Ramos (cell line): ENCODE results near the gene LRMDA.

Source experiments
- in situ Hi-C: fragments of 300-500 bp; cut with MboI; formaldehyde crosslinking; loops from one replicate; pipeline ENCODE4 v1.14.3; 2022; ENCODE audit warnings: low sequenced_read_pairs; ENCODE audit not compliant: unreplicated experiment

The LRMDA gene

DNA sequence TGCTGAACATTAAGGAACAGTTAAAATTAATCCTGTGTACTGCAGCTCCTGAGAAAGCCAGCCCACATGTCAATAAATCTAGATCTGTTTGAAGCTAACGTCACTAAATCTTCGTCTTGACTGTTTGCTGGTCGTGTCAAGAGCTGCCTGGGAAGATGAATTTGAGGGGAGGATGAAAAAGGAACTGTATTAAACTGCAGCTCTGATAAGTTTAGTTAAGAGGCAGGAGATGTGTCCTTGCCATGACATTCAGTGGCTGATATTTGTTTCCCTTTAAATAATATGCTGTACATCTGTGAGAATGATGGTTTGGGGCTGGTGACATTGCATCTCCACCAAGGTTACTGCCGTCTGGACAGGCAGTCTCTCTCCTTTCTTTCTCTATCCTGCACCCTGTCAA, 435.3 kb downstream of the LRMDA start:
- in situ Hi-C loops = no loop called here

DNA sequence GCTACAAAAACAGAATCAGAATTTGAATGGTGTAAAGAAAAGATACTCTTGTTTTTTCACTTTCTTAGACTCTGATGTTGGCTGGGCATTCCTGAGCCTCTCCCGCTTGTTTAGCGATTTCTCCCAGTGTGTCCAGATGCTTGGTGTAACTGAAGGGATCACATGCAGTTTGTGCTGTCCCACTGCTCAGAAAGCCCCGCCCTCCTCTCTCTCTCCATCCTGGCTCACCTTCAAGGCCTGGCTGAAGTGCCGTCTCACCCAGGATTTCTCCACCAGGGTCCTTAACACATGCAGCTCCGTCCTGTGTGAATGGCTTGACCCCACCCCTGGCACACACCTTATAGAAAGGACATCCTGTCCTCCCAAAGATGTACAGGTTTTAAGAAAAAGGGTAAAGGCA, 437.1 kb downstream of the LRMDA start:
- in situ Hi-C loops = no loop called here

DNA sequence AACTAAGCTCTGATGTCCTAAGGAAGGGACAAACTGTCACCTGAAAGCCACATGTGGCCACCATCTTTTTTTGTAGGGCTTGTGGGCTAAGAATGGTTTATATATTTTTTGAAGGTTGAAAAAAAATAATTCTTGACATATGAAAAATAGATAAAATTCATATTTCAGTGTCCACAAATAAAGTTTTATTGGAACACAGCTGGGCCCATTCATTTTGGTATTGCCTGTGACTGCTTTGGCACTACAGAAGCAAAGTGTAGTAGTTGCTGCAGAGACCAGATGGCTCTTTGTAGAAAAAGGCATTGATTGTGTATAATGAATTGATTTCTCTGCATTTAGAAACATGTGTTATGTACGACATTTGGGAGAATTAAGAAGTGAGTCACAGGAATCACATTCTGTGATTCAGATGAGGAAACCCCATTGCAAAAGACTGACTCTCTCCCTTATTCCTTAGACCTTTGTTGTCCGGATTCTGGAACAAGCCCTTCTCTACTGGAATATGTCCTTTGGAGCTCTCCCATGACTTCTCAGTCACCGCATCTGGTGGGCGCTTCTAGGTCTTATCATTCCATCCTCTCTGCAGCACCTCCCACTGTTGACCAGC, 438.7 kb downstream of the LRMDA start:
- in situ Hi-C loops = no loop called here

DNA sequence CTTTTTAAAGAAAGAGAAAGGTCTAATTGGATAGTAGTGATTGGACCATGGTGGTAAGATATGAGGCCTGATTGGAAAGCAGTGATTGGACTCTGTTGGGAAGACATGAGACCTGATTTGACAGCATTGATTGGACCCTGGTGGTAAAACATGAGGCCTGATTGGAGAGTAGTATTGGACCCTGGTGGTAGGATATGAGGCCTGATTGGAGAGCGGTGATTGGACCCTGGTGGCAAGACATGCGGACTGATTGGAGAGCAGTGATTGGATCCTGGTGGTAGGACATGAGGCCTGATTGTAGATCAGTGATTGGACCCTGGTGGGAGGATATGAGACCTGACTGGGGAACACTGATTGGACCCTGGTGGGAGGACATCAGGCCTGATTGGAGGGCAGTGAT, 444.3 kb downstream of the LRMDA start:
- in situ Hi-C loops = no loop called here

DNA sequence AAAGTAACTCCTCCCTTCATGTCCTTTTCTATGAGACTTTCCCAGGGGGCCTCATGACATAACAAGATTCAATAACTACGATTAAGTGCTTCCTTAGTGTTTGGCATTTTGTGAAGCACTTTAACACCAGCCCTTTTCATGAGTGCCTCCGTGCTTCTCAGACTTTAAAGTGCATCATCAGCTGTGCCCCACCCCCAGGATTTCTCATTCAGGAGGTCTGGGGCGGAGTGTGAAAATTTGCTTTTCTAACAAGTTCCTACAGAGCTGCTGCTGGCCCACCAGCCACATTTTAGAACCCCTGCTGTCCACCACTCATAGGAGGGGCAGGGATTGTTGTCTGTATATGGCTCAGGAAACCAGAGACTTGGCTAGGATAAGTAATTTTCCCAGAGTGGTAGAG, 445.3 kb downstream of the LRMDA start:
- in situ Hi-C loops = no loop called here

DNA sequence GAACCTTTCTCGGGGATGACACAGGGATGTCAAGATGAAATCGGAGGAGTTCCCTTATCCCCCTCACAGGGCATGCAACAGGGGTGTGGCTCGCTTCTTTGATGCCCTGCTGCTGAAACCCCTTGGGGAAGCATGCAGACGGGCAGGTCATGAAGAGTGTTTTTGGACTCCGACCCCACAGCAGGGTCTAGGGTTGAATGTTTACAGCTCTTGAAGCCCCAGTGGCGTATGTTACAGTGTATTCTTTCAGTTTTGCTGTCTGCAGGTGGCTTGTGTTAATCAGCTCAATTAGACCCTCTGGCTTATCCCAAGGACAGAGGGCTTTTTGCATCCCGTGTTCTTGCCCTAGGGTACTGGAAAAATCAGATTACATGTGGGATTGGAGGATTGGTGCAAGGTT, 446.5 kb downstream of the LRMDA start:
- in situ Hi-C loops = no loop called here

DNA sequence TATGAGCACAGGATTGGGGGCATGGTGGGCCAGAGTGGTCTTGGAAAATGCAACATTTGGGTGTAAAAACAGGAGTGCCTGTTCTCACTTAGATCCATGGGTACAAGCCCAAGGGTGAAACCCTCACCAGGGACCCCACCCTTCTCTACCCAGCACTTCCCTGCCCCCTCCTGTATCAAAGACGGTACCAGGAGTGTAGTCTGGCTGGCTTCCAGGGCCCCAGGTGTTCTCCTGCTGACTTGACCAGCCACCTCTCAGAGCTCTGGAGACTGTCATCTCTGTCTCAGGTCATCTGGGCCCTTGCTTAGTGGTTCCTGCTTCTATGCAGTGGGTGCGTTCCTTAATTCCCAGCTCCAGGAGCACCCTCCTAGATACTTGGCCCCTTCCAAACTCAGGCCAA, 447.2 kb downstream of the LRMDA start:
- in situ Hi-C loops = no loop called here

DNA sequence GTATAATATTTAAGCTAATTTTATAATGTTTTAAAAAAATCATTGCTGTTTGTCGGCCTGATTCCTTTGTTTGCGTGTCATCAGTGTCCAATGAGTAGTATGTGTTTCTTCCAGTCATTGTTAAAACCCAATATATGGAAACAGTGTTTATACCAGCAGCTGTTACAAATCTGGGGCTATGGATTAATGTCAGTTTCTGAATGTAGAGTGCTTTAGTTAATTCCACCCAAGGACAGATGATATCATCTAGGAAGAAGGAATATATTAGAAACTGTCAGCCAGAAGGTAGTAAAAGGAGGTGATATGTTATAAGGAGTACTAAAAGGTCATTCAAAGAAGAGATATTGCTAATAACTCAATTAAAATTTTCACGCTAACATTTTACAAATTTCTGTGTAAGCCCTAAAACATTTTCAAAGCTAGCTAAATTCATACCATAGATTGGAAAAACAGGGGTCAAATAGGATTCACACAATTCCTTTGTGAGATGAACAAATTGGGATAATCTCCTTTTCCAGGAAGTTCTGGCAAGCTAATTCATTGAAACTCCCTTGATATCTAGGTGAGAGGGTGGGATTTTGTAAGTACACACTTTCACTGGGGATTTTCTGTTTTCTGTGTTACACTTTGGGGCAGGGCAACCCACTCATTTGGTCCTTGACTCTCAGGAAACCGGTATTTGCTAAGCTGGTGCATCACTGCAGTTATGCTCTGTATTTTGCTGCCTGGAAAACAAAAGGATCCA, 448.8 kb downstream of the LRMDA start:
- in situ Hi-C loops = no loop called here

DNA sequence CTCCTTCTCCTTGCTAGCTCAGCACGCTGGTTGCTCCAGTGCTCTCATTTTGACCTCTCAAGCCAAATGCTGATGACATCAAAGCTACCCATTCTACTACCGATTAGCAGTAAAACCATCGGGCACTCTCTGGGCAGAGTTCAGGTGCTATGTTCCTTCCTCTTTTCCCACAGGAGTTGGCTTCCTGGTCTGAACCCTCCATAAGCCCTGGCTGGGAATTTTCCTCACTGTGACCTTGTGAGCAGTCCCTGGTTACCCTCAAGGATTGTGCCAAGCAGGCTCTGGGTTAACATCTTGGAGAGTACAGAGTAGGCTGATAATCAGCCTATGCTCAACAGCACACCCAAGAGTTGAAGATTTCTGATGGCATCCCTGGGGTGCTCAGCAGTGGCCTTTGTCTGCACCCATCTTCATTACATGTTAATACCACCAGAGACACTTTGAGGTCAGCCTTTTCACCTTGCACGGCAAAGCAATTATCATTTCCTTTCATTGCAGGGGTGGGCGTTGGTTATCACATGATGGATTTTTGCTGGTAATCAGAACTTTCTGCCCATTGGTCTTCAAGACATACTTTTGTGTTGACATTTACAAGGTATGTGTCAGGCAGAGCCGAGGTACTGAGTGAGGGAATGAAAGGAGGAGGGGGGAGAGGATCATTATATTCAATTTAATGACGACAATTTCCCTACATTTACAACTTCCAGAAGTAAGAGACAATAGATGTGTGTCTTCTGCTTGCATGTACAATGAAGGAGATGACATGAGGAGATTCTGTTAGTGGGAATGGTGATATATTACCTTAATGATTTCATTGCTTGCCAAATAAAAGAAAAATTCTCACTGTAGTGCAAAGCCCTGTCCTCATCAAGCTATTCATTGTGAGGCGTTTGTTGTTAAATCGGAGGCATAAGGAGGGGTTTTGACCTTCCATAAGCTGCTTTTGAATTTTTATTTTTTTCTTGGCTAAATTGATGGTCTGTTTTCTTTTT, 452.0 kb downstream of the LRMDA start:
- in situ Hi-C loops = no loop called here

DNA sequence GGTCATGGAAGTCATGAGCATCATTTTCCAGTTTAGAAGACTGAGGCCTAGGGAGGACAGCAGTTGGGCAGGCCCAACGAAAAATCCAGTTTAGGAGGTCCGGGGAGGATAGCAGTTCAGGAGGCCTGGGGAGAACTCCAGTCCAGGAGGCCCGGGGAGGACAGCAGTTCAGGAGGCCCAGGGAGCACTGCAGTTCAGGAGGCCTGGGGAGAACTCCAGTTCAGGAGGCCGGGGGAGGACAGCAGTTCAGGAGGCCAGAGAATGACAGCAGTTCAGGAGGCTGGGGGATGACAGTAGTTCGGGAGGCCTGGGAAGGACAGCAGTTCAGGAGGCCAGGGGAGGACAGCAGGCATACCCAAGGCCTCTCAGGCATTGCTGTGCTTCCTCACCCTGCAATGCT, 453.4 kb downstream of the LRMDA start:
- in situ Hi-C loops = no loop called here

DNA sequence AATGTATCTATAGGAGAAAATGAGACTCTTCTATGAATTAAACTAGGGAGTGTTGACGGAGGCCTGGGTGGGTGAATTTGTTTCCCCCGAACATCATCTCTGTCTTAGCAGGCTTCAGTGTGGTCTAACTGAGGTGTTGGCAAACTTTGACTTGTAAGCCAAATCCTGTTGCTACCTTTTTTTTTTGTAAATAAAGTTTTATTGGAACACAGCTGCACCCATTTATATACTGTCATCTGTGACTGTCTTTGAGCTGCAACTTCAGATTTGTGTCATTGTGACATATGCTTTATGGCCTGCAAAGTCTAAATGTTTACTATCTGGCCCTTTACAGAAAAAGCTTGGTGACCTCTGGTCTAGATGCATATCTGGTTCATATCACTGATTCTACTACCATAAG, 455.9 kb downstream of the LRMDA start:
- in situ Hi-C loops = no loop called here

DNA sequence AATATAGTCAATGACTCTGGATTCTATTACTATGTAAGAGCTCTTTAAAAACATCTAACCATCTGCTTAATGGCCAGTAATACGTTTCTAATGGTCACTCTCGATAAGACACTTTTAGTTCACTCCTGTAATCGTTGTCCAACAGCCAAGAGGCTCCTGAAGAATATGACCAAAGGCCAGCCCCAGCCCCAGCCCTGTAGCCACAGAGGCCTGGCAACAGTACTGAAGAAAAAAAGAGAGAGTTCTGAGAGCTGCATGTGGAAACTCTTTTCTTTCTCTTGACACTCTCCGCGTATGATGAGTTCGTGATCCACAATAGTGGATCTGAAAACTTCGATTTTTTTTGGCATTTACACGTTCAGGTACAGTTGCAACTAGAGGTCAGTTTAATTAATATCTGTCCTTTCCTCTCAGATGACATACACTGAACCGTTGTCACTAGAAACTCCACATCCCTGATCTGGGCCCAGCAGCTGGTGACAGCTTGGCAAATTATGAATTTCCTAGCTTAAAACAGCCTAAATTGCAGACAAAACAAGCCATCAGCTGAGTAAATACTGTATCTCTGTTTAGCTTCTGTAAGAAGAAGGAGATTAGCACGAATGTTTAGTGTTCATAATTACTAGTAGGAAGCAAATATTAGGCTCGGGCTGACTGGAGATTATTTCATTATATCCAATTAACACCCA, 456.7 kb downstream of the LRMDA start:
- in situ Hi-C loops = no loop called here

DNA sequence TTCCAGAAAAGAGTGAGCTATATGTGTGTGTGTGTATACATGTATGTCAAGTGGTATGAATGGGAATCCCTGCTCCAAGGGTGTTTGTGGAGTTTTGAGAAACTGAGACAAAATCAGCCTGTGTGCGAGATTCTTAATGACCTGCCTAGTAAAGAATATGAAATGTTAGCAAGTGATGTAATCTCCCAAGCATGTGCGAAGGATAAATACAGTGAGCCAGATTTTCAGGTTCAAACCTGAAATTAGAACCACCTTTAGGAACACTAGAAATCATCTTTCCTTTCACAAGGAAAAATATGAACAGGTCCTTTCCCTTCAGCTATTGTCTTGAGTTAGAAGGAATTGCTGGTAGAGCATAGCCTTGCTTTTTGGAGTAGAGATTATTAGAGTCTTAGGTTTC, 457.6 kb downstream of the LRMDA start:
- in situ Hi-C loops = no loop called here

DNA sequence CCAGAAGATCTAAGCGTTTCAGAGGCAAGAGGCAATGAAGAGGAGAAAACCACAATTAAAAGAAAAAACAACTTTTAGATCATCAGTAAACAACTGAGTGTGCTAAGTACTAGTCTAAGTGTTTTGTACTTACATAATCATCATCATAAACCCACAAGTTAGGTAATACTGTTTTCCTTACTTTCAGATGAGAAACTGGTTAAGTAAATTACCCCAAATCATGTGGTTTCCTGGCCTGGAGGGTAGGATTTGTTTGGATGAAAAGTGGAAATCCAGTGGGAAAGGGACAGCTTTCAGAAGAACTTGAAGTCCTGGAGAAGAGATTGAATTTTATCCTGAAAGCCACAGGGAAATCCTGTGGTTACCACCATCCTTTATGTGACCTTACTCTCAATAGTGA, 463.3 kb downstream of the LRMDA start:
- in situ Hi-C loops = no loop called here

DNA sequence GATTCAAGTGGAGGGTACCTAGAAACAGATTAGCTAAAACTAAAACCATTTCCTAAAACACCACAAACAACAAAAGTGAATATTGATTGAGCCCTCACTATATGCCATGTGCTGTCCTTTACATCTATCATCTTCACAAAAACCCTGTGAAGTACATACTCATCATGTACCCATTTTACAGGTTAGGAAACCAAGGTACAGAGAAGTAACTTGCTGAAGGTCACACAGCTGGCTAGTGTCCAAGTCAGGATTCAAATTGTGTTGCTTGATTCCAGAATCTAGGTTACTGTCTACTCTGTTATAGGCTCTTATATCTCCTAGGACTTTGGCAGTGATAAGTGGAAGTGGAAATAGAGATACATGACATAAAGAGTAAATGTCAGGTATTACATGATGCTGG, 463.8 kb downstream of the LRMDA start:
- in situ Hi-C loops = no loop called here

DNA sequence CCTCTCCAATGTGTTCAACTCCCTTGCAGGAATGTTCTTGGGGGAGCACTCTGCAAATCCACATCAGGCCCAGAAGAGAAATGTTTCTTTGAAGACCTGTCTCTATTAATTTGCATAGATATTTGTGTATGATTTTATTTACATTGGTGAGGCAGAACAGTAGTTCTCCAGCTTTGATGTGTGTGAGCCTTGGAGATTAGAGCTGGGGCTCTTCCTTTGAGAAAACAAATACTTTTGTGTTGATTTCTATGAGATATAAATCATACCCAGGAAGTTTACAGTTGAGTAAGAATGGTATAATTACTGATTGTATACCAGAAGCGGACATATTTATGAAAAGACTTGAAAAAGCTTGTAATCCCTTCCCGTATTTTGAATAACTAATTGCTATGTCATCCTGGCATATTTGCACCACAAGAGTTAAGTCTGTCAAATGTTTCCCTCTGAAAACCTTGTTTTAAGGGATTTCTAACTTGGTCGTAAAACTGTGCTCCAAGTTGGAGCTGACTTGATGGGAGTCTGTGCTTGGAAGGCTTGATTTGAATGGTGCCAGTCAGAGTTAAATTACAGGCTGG, 468.5 kb downstream of the LRMDA start:
- in situ Hi-C loops = no loop called here

DNA sequence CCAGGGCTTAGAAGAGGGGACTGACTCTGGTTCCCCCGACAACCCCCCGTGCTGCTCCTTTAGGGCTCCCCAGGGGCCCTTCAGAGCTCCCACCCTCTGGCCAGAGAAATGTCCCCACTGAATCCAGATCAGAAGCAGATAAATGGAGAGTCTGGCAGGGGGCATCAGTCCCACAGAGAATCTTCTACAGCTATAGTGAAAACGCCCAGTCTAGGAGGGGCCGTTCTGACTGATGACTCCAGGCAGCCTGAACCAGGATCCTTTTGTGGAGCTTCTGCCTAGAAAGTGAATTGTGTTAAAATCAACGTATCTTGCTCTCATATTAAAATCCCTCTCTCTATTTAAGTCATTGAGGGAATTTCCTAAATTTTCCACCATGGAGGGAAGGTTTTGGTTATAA, 471.4 kb downstream of the LRMDA start:
- in situ Hi-C loops = no loop called here

DNA sequence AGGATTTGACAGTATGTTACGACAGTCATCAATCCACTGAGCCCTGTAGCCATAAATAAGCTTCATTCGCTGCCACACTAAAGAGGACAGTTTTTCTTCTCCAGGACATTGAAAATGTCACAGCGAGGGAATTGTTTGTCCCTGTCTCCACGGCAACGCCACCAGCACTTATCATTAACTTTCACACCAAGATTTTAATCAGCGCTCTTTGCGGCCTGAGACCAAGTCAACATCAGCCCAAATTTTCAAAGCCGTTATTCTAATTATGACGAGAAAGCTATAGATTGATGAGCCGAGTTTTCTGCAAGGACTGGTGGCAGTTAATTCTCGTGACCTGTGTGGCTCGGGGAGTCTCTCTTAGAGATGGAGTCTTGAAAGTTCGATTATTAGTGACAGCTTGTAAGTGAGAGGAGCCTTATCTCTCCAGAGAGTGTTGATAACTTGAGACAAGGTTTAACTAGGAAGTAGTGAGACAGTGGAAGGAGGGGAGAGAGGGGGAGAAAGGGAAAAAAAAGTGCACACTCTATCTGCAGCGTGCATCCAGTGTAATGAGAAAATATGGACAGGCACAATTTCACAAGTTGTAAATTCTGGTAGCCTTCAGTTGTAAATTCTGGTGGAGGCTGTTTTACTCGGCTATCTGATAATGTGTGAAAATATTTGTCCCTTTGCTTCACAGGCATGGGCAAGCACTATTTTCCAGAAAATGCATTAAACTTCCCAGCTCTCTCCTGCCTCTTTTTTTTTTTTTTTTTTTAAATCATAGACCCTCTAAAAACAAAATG, 473.3 kb downstream of the LRMDA start:
- in situ Hi-C loops = no loop called here

DNA sequence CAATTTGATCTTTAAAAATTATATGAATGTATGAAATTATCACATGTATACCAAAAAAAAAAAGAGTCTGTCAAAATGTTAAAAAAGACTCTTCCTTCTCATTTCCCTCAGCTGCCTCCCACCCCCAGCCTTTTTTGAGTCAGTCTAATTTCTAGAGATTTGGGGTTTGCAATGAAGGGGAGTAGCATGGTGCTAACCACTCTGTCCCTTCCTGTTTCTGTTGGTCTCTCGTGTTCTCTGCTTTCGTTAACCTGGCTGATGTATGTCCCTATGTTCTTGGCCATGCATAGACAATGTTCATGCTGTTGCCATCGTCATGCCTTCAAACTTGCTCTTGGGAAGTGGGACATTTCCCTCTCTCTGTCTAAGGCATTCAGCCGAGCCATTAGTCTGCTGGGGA, 474.1 kb downstream of the LRMDA start:
- in situ Hi-C loops = no loop called here
